HUES64 (cell line): ENCODE measurements around the gene GAPVD1.
"Not testable (repeated sequence)": the region's sequence is repeated elsewhere in the genome, so short reads cannot be mapped to it uniquely, and the experiment has no call there.

Experiments used
- H3K27ac ChIP-seq: 2 replicates; pipeline ENCODE4 v1.7.0; 2013; ENCODE audit warnings: low read depth, low read length, inconsistent platforms
- H3K27me3 ChIP-seq: 2 replicates; pipeline ENCODE4 v1.6.1; 2013; ENCODE audit warnings: mild to moderate bottlenecking, low read length; ENCODE audit not compliant: insufficient read depth
- H3K36me3 ChIP-seq: 2 replicates; pipeline ENCODE4 v1.6.1; 2013; ENCODE audit warnings: mild to moderate bottlenecking, low read length; ENCODE audit not compliant: insufficient read depth
- H3K4me1 ChIP-seq: 2 replicates; pipeline ENCODE4 v1.6.1; 2013; ENCODE audit warnings: mild to moderate bottlenecking, low read length, moderate library complexity; ENCODE audit not compliant: insufficient read depth
- H3K4me3 ChIP-seq: 2 replicates; pipeline ENCODE4 v1.5.1; 2013; ENCODE audit warnings: mild to moderate bottlenecking, low read length, moderate library complexity
- H3K9ac ChIP-seq: 2 replicates; pipeline ENCODE4 v1.6.1; 2013; ENCODE audit warnings: mild to moderate bottlenecking, low read depth, low read length
- H3K9me3 ChIP-seq: 2 replicates; pipeline ENCODE4 v1.6.1; 2013; ENCODE audit warnings: low read depth, low read length; ENCODE audit not compliant: insufficient read depth
- WGBS: fragments of 150-250, 120-280 bp; methylation state at CpG from one replicate; pipeline ENCODE4 v1.1.7; 2013; ENCODE audit warnings: missing lambda C conversion rate; 5-methylcytosine and 5-hydroxymethylcytosine counted together

The GAPVD1 gene

DNA sequence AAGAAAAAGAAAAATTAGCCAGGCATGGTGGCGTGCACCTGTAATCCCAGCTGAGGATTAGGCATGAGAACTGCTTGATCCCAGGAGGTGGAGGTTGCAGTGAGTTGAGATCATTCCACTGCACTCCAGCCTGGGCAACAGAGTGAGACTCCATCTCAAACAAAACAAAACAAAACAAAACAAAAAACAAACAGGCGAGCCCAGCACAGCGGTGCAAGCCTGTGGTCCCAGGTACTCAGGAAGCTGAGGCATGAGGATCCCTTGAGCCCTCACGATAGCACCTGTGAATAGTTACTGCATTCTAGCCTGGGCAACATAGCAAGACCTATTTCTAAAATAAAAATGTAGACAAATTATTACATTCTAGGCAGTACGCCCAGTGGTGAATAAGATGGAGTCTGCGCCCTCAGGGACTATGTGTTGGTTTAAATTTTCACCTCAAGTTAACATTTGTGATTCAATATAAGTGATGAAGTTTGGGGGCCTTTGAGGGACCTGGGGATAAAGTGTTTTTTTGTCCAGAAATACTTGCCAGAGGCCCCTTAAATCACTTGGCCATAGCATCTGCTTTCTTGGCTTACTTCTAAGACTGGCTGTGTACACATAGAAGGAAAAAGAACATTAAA is 3.4 kb upstream of the GAPVD1 start:
- 92% methylated on average over 6 of the region's 6 CpGs for WGBS
- H3K27me3 ChIP-seq, result no peaks in the 10 kb centered on the region

DNA sequence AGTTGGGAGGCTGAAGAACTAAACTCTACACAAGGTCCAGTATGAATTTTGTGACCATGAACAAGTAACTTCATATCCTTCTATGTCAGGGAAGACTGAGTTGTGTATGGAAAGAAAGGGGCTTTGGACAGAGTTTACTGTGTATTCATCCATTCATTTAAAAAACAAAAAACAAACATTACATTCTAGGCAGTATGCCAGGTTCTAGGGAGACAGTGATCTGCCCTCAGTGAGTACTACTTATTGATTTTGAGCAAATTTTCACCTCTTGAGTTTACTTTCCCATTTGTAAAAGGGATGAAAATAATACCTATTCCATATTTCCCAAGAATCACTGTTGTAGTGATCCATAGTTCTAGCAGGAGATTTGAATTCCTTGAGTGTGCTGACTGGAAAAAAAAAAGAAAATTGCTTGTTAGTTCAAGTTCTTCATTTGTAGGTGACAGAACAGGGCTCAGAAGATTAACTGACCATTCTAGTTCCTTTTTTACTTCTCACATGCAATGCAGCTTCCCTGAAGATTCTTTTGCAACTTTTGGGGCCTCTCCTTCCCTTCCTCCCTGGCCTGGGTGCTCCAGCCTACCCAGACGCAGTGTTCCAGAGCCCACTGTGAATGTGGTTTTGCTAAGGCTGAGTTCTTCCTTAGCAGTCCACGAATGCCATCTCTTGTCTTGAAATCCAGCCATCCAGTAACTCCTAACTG is 2.6 kb upstream of the GAPVD1 start:
- H3K4me1 ChIP-seq, result no peaks in the 10 kb centered on the region
- H3K36me3 ChIP-seq, result 0 out of 2 replicates have a peak, but pooled peaks cover 3% of the 10 kb centered on the region
- no peak overlapping the region for H3K27ac ChIP-seq
- H3K9ac ChIP-seq, result no peak overlapping the region
- H3K4me3 ChIP-seq, result no peak overlapping the region
- H3K27me3 ChIP-seq, result no peaks in the 10 kb centered on the region
- WGBS, result 66% methylated on average over 2 of the region's 2 CpGs
- no peaks in the 10 kb centered on the region for H3K9me3 ChIP-seq

More for the DNA sequence above, 3.4 kb upstream of the GAPVD1 start:
- Histone ChIP-seq H3K4me1 (no peaks in the 10 kb centered on the region), H3K9ac (no peak overlapping the region), H3K36me3 (no peaks in the 10 kb centered on the region), H3K4me3 (no peak overlapping the region), H3K9me3 (no peaks in the 10 kb centered on the region), H3K27ac (no peak overlapping the region)

GRCh38 chr9:125260561-125260960 is 1.1 kb upstream of the GAPVD1 start:
- no peak overlapping the region for H3K27ac ChIP-seq
- no peak overlapping the region for H3K9ac ChIP-seq
- H3K4me3 ChIP-seq, result no peak overlapping the region
- H3K36me3 ChIP-seq, result 0 out of 2 replicates have a peak, but pooled peaks cover 3% of the 10 kb centered on the region
- H3K9me3 ChIP-seq, result no peaks in the 10 kb centered on the region
- no peaks in the 10 kb centered on the region for H3K27me3 ChIP-seq
- H3K4me1 ChIP-seq, result no peaks in the 10 kb centered on the region

- H3K4me1 ChIP-seq, result no peaks in the 10 kb centered on the region
- no peak overlapping the region for H3K27ac ChIP-seq
- no peaks in the 10 kb centered on the region for H3K27me3 ChIP-seq
- no peaks in the 10 kb centered on the region for H3K9me3 ChIP-seq
- H3K4me3 ChIP-seq, result peak overlapping the region; percentile 91
- 36% methylated on average over 9 of the region's 11 CpGs for WGBS
- H3K36me3 ChIP-seq, result 0 out of 2 replicates have a peak, but pooled peaks cover 3% of the 10 kb centered on the region
- peak overlapping the region; percentile 78 for H3K9ac ChIP-seq
Observed at GRCh38 chr9:125262294-125262991, 817 bp downstream of the GAPVD1 start.

- H3K4me1 ChIP-seq, H3K4me3 ChIP-seq, H3K9me3 ChIP-seq, H3K27ac ChIP-seq, H3K36me3 ChIP-seq, H3K27me3 ChIP-seq, H3K9ac ChIP-seq: not testable (repeated sequence)
- WGBS, result 96% methylated on average over 7 of the region's 7 CpGs
Observed at GRCh38 chr9:125264068-125264467, 2.4 kb downstream of the GAPVD1 start.

GRCh38 chr9:125268394-125269013 is 6.9 kb downstream of the GAPVD1 start:
- H3K4me1 ChIP-seq, result peaks cover 17% of the 10 kb centered on the region; the same call in 1 of the 2 replicates
- no peak overlapping the region for H3K9ac ChIP-seq
- no peaks in the 10 kb centered on the region for H3K9me3 ChIP-seq
- H3K27ac ChIP-seq, result no peak overlapping the region
- no peak overlapping the region for H3K4me3 ChIP-seq
- 92% methylated on average over 6 of the region's 6 CpGs for WGBS
- H3K27me3 ChIP-seq, result no peaks in the 10 kb centered on the region
- 0 out of 2 replicates have a peak, but pooled peaks cover 3% of the 10 kb centered on the region for H3K36me3 ChIP-seq

- Histone ChIP-seq H3K9ac (no peak overlapping the region), H3K36me3 (no peaks in the 10 kb centered on the region), H3K9me3 (no peaks in the 10 kb centered on the region), H3K4me3 (no peak overlapping the region), H3K27me3 (no peaks in the 10 kb centered on the region), H3K4me1 (peaks cover 17% of the 10 kb centered on the region; the same call in 1 of the 2 replicates), H3K27ac (no peak overlapping the region)
- WGBS, result 93% methylated on average over 1 of the region's 1 CpG
Observed at GRCh38 chr9:125269014-125269397, 7.4 kb downstream of the GAPVD1 start.

GRCh38 chr9:125271081-125271480 is 9.5 kb downstream of the GAPVD1 start:
- peak overlapping the region; percentile 5; the same call in 1 of the 2 replicates for H3K27ac ChIP-seq
- 93% methylated on average over 5 of the region's 5 CpGs for WGBS
- H3K9ac ChIP-seq, result no peak overlapping the region
- H3K4me1 ChIP-seq, result peaks cover 17% of the 10 kb centered on the region; the same call in 1 of the 2 replicates
- no peaks in the 10 kb centered on the region for H3K9me3 ChIP-seq
- no peaks in the 10 kb centered on the region for H3K27me3 ChIP-seq
- H3K4me3 ChIP-seq, result no peak overlapping the region
- H3K36me3 ChIP-seq, result no peaks in the 10 kb centered on the region

- Histone ChIP-seq H3K4me1 (peaks cover 17% of the 10 kb centered on the region; the same call in 1 of the 2 replicates), H3K9ac (no peak overlapping the region), H3K4me3 (no peak overlapping the region), H3K27me3 (no peaks in the 10 kb centered on the region), H3K36me3 (no peaks in the 10 kb centered on the region), H3K9me3 (no peaks in the 10 kb centered on the region), H3K27ac (peak overlapping the region; percentile 3; the same call in 1 of the 2 replicates)
- 93% methylated on average over 3 of the region's 3 CpGs for WGBS
Observed at GRCh38 chr9:125272697-125273096, 11.1 kb downstream of the GAPVD1 start.

- no peak overlapping the region for H3K27ac ChIP-seq
- H3K9me3 ChIP-seq, result no peaks in the 10 kb centered on the region
- no peaks in the 10 kb centered on the region for H3K36me3 ChIP-seq
- 89% methylated on average over 4 of the region's 4 CpGs for WGBS
- H3K9ac ChIP-seq, result no peak overlapping the region
- H3K4me1 ChIP-seq, result peaks cover 10% of the 10 kb centered on the region; the same call in 1 of the 2 replicates
- H3K27me3 ChIP-seq, result no peaks in the 10 kb centered on the region
- no peak overlapping the region for H3K4me3 ChIP-seq
Observed at GRCh38 chr9:125276771-125277170, 15.1 kb downstream of the GAPVD1 start.

GRCh38 chr9:125277411-125277810 is 15.8 kb downstream of the GAPVD1 start:
- H3K4me1 ChIP-seq, result peaks cover 7% of the 10 kb centered on the region; the same call in 1 of the 2 replicates
- H3K9ac ChIP-seq, result no peak overlapping the region
- no peaks in the 10 kb centered on the region for H3K36me3 ChIP-seq
- H3K27ac ChIP-seq, result no peak overlapping the region
- no peak overlapping the region for H3K4me3 ChIP-seq
- H3K9me3 ChIP-seq, result no peaks in the 10 kb centered on the region
- no peaks in the 10 kb centered on the region for H3K27me3 ChIP-seq
